Large intestine (tissue), 3 donors: ENCODE data around the gene DHX8. TPM values are rescaled to one million over a fixed set of nuclear protein-coding genes. Genes with fewer than 3 reads are reported as not detected.

Experiments
- DNase-seq, 2 donors: peaks; one replicate each; pipeline versions ENCODE4 v3.0.0 to v3.0.0-alpha.2; 2013
- H3K27ac ChIP-seq: one replicate; pipeline ENCODE4 v1.5.1; 2013; ENCODE audit warnings: low read length
- H3K27me3 ChIP-seq: 2 replicates; pipeline ENCODE4 v1.6.1; 2013; ENCODE audit warnings: low read length; ENCODE audit not compliant: control insufficient read depth, insufficient read depth
- H3K36me3 ChIP-seq: 2 replicates; pipeline ENCODE4 v1.6.1; 2013; ENCODE audit warnings: low read length; ENCODE audit not compliant: control insufficient read depth, insufficient read depth
- H3K4me1 ChIP-seq: one replicate; pipeline ENCODE4 v1.6.1; 2013; ENCODE audit warnings: low read length; ENCODE audit not compliant: control insufficient read depth, insufficient read depth
- H3K4me3 ChIP-seq: one replicate; pipeline ENCODE4 v1.5.1; 2013; ENCODE audit warnings: low read length
- H3K9me3 ChIP-seq: one replicate; pipeline ENCODE4 v1.6.1; 2013; ENCODE audit warnings: mild to moderate bottlenecking, low read depth, low read length, moderate library complexity; ENCODE audit not compliant: control insufficient read depth
- WGBS: methylation state at CpG from one replicate; pipeline ENCODE4 v1.1.5; 2013; ENCODE audit warnings: low lambda C conversion rate; ENCODE audit not compliant: insufficient coverage; 5-methylcytosine and 5-hydroxymethylcytosine counted together
- polyA plus RNA-seq: library from polyadenylated mRNA; unstranded; fragments of 120-200 nt; gene quantifications from one replicate; pipeline ENCODE4 v1.2.1, GENCODE V29; 2013

DHX8 gene
- polyA plus RNA-seq, 1 donor, result 27.8 TPM

GRCh38 chr17:43573579-43574321 lies 90.0 kb downstream of the DHX8 start:
- Histone ChIP-seq H3K27me3 (no peaks in the 10 kb centered on the region), H3K27ac (peak overlapping the region; percentile 74), H3K9me3 (no peaks in the 10 kb centered on the region), H3K4me1 (peaks cover 47% of the 10 kb centered on the region), H3K4me3 (no peak overlapping the region), H3K36me3 (no peaks in the 10 kb centered on the region)
- WGBS, result 0% methylated on average over 1 of the region's 7 CpGs
- peak; percentile 67 to 88 for DNase-seq

GRCh38 chr17:43574348-43574747 lies 90.6 kb downstream of the DHX8 start:
- Histone ChIP-seq H3K4me1 (peaks cover 53% of the 10 kb centered on the region), H3K27me3 (no peaks in the 10 kb centered on the region), H3K36me3 (no peaks in the 10 kb centered on the region), H3K9me3 (no peaks in the 10 kb centered on the region), H3K27ac (peak overlapping the region; percentile 74), H3K4me3 (no peak overlapping the region)
- no CpG with 5 or more reads among the region's 13 CpGs for WGBS
- DNase-seq, result peak; percentile 52 to 82

GRCh38 chr17:43574896-43575525 lies 91.2 kb downstream of the DHX8 start:
- WGBS, result no CpG with 5 or more reads among the region's 5 CpGs
- DNase-seq, result peak in 1 of 2 donors; percentile 45
- peak overlapping the region; percentile 74 for H3K27ac ChIP-seq
- H3K27me3 ChIP-seq, result no peaks in the 10 kb centered on the region
- H3K4me1 ChIP-seq, result peaks cover 59% of the 10 kb centered on the region
- H3K4me3 ChIP-seq, result no peak overlapping the region
- H3K36me3 ChIP-seq, result no peaks in the 10 kb centered on the region
- H3K9me3 ChIP-seq, result no peaks in the 10 kb centered on the region

Other genes starting within 250 kb of the DHX8 start
- not detected for gene RNU2-1, start 250.0 kb upstream of the DHX8 start, polyA plus RNA-seq
- gene ARL4D, start 85.0 kb upstream of the DHX8 start, polyA plus RNA-seq, result 5.4 TPM
- gene ETV4, start 62.4 kb downstream of the DHX8 start, polyA plus RNA-seq, result 21.6 TPM
- 2.7 TPM for gene MEOX1, start 177.9 kb downstream of the DHX8 start, polyA plus RNA-seq